Measurements from ENCODE around the gene CCHCR1.
"Not testable (repeated sequence)": the region's sequence is repeated elsewhere in the genome, so short reads cannot be mapped to it uniquely, and the experiment has no call there.

Gene CCHCR1

GRCh38 chr6:31197559-31198305 lies 40.1 kb upstream of the CCHCR1 start:
- DNase-seq (ENCODE audit: low spot score) = peak; percentile 75
- TF ChIP-seq CTCF (IDR thresholded peaks at IDR 0.05; ENCODE audit: borderline replicate concordance, control extremely low read depth, extremely low read depth, insufficient read depth, missing control alignments) = no peak
- in situ Hi-C loops (cut with MboI; ENCODE audit: low sequenced_read_pairs, unreplicated experiment) = loop anchor here (5.0 kb wide), 1 partner anchor 165 kb away; no protein-coding TSS in a partner anchor

GRCh38 chr6:31196251-31197022 lies 38.8 kb upstream of the CCHCR1 start:
- not testable (repeated sequence) for DNase-seq (ENCODE audit: low spot score)
- in situ Hi-C loops (cut with MboI; ENCODE audit: low sequenced_read_pairs, unreplicated experiment) = loop anchor here (5.0 kb wide), 1 partner anchor 166 kb away; no protein-coding TSS in a partner anchor

- DNase-seq (ENCODE audit: low spot score) = not testable (repeated sequence)
- in situ Hi-C loops (cut with MboI; ENCODE audit: low sequenced_read_pairs, unreplicated experiment) = loop anchor here (5.0 kb wide), 1 partner anchor 167 kb away; no protein-coding TSS in a partner anchor
These were observed 37.8 kb upstream of the CCHCR1 start for GRCh38 chr6:31195308-31195979.

DNA sequence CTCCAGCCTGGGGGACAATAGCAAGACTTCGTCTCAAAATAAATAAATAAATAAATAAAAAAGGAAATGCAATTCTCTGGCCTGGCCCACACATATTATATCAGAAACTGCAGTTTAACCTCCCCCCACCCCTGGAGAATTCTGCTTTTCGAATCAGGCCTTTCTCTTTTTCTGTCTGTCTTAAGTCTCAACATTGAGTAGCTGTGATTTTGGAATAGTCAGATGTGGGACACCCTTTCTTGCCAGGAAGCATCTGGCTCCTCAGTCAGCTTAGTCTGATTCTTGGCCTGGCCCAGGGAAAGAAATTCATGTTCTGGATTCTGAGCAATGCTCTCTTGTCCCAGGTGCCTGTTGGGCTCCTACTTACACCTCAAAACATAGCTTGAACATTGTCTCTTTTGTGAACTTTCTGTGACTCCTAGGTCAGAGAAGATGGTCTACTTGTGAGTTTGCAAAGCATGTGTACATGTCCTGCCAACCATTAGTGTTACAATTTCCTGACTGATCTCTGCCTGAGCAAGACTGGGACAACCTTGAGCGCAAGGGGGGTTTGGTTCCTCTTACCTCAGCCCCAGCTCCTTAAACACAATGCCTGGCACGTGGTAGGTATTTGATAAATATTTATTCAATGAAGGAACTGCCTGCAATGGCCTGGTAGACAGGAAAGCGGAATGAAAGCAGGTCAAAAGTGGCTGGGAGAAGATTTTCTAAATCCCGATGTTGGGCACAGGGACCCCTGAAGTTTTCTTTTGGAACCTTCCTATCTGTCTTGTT lies 36.6 kb upstream of the CCHCR1 start:
- in situ Hi-C loops (cut with MboI; ENCODE audit: low sequenced_read_pairs, unreplicated experiment) = loop anchor here (5.0 kb wide), 1 partner anchor 57 kb away; the partner anchor contains the start of gene PSORS1C2
- no peak for DNase-seq (ENCODE audit: low spot score)
- no peak for TF ChIP-seq CTCF (IDR thresholded peaks at IDR 0.05; ENCODE audit: borderline replicate concordance, control extremely low read depth, extremely low read depth, insufficient read depth, missing control alignments)

GRCh38 chr6:31193206-31193605 lies 35.6 kb upstream of the CCHCR1 start:
- DNase-seq (ENCODE audit: low spot score) = no peak
- in situ Hi-C loops (cut with MboI; ENCODE audit: low sequenced_read_pairs, unreplicated experiment) = loop anchor here (5.0 kb wide), 1 partner anchor 56 kb away; the partner anchor contains the start of gene PSORS1C2

GRCh38 chr6:31192431-31193105 lies 35.0 kb upstream of the CCHCR1 start:
- DNase-seq (ENCODE audit: low spot score) = peak; percentile 66
- in situ Hi-C loops (cut with MboI; ENCODE audit: low sequenced_read_pairs, unreplicated experiment) = loop anchor here (5.0 kb wide), 1 partner anchor 55 kb away; the partner anchor contains the start of gene PSORS1C2
- TF ChIP-seq CTCF (IDR thresholded peaks at IDR 0.05; ENCODE audit: borderline replicate concordance, control extremely low read depth, extremely low read depth, insufficient read depth, missing control alignments) = peak; percentile 70

More at GRCh38 chr6:31193206-31193605, 35.6 kb upstream of the CCHCR1 start:
- no peak for TF ChIP-seq CTCF (IDR thresholded peaks at IDR 0.05; ENCODE audit: borderline replicate concordance, control extremely low read depth, extremely low read depth, insufficient read depth, missing control alignments)
